Activated T-cell treated with anti-CD3 and anti-CD28 coated beads for 4 hours (primary cell): Measurements from ENCODE around the gene HOMEZ.
"Not testable (repeated sequence)": the region's sequence is repeated elsewhere in the genome, so short reads cannot be mapped to it uniquely, and the experiment has no call there.

Source experiments
- DNase-seq: peaks from one replicate; pipeline ENCODE4 v3.0.0-alpha.2; 2020

HOMEZ gene

GRCh38 chr14:23307146-23307530 lies 21.2 kb upstream of the HOMEZ start:
- no peak for DNase-seq

- no peak for DNase-seq
Observed at GRCh38 chr14:23306412-23307145, 20.6 kb upstream of the HOMEZ start, which contains the start of gene BCL2L2. Gene BCL2L2 (plus strand): TSS chr14:23306833. CDS start chr14:23307768, 935 bp downstream.

- peak; percentile 84 for DNase-seq
Observed at GRCh38 chr14:23302290-23303225, 16.6 kb upstream of the HOMEZ start, which contains the start of gene PPP1R3E. Gene PPP1R3E (minus strand): TSS chr14:23302859. CDS start chr14:23302576, 283 bp downstream.

- no peak for DNase-seq
Observed at GRCh38 chr14:23301969-23302289, 16.0 kb upstream of the HOMEZ start.

GRCh38 chr14:23301288-23301968 lies 15.5 kb upstream of the HOMEZ start:
- peak; percentile 91 for DNase-seq

GRCh38 chr14:23300687-23301223 lies 14.8 kb upstream of the HOMEZ start:
- no peak for DNase-seq

- DNase-seq = no peak
Observed at GRCh38 chr14:23299986-23300686, 14.2 kb upstream of the HOMEZ start.

GRCh38 chr14:23299211-23299957 lies 13.5 kb upstream of the HOMEZ start:
- no peak for DNase-seq

- no peak for DNase-seq
Observed at GRCh38 chr14:23297611-23298277, 11.8 kb upstream of the HOMEZ start.

- DNase-seq = no peak
Observed at GRCh38 chr14:23297096-23297495, 11.2 kb upstream of the HOMEZ start.

- DNase-seq = no peak
Observed at GRCh38 chr14:23296012-23296777, 10.3 kb upstream of the HOMEZ start.

- peak; percentile 23 for DNase-seq
Observed at GRCh38 chr14:23294734-23295561, 9.0 kb upstream of the HOMEZ start.

GRCh38 chr14:23286902-23287479 lies 1.1 kb upstream of the HOMEZ start:
- DNase-seq = no peak

GRCh38 chr14:23285530-23286019 lies 357 bp downstream of the HOMEZ start:
- DNase-seq = peak; percentile 15

- DNase-seq = no peak
Observed at GRCh38 chr14:23284654-23285529, 1.0 kb downstream of the HOMEZ start.

- no peak for DNase-seq
Observed at GRCh38 chr14:23281247-23281646, 4.7 kb downstream of the HOMEZ start.

GRCh38 chr14:23277928-23278327 lies 8.0 kb downstream of the HOMEZ start:
- DNase-seq = not testable (repeated sequence)

- DNase-seq = no peak
Observed at GRCh38 chr14:23277189-23277588, 8.7 kb downstream of the HOMEZ start.
